CD14-positive monocyte (primary cell): Measurements from ENCODE around the gene MRPL21. TPM values are rescaled to one million over a fixed set of nuclear protein-coding genes. Genes with fewer than 3 reads are reported as not detected.

ENCODE experiments used
- DNase-seq, 3 donors: peaks; one replicate each; pipeline ENCODE4 v3.0.0-alpha.2; 2011 to 2022
- H2AFZ ChIP-seq: 2 replicates; pipeline ENCODE4 v1.6.0; 2012; ENCODE audit warnings: mild to moderate bottlenecking, low read depth, low read length, inconsistent platforms; ENCODE audit not compliant: insufficient read depth, poor library complexity, severe bottlenecking
- H3K27ac ChIP-seq, 2 donors: 1 replicate in 1 of 2; 2 replicates in 1 of 2; pipeline ENCODE4 v1.5.1; 2012 to 2013; ENCODE audit warnings: low read length in 2 of 2, control low read depth in 1 of 2, inconsistent platforms in 1 of 2, low read depth in 1 of 2, mild to moderate bottlenecking in 1 of 2
- H3K27me3 ChIP-seq, 2 donors: one replicate each; pipeline versions ENCODE4 v1.6.0 to v1.6.1; 2011 to 2013; ENCODE audit warnings: low read length in 2 of 2; ENCODE audit not compliant: control insufficient read depth in 2 of 2, insufficient read depth in 2 of 2
- H3K36me3 ChIP-seq, 2 donors: replicated peaks in 1 of 2; 1 replicate in 1 of 2; 2 replicates in 1 of 2; pipeline versions ENCODE4 v1.5.1 to v1.6.1; 2012 to 2013; ENCODE audit warnings: low read length in 2 of 2, control low read depth in 1 of 2, inconsistent platforms in 1 of 2, mild to moderate bottlenecking in 1 of 2; ENCODE audit not compliant: insufficient read depth in 2 of 2, control insufficient read depth in 1 of 2
- H3K4me1 ChIP-seq, 2 donors: 1 replicate in 1 of 2; 2 replicates in 1 of 2; pipeline versions ENCODE4 v1.5.1 to v1.6.1; 2012 to 2013; ENCODE audit warnings: low read length in 2 of 2, control low read depth in 1 of 2, inconsistent platforms in 1 of 2, mild to moderate bottlenecking in 1 of 2, moderate library complexity in 1 of 2; ENCODE audit not compliant: insufficient read depth in 2 of 2, control insufficient read depth in 1 of 2
- H3K4me2 ChIP-seq: replicated peaks from 2 replicates; pipeline ENCODE3; 2012; ENCODE audit warnings: low read length, moderate library complexity, mild to moderate bottlenecking; ENCODE audit not compliant: poor library complexity, severe bottlenecking; ENCODE audit errors: extremely low read depth
- H3K4me3 ChIP-seq, 3 experiments: fragments of 200-600 bp in 1 of 3; sonication (generic) in 1 of 3; replicated peaks in 1 of 3; 1 replicate in 2 of 3; 2 replicates in 1 of 3; pipeline ENCODE4 v1.5.1; 2011 to 2013; ENCODE audit warnings: low read length in 3 of 3, mild to moderate bottlenecking in 3 of 3, control low read depth in 2 of 3, low read depth in 2 of 3, inconsistent platforms in 1 of 3, moderate library complexity in 1 of 3
- H3K79me2 ChIP-seq: 2 replicates; pipeline ENCODE4 v1.6.0; 2012; ENCODE audit warnings: mild to moderate bottlenecking, control low read depth, inconsistent platforms, low read length, moderate library complexity; ENCODE audit not compliant: insufficient read depth
- H3K9ac ChIP-seq: 2 replicates; pipeline ENCODE4 v1.6.0; 2017; ENCODE audit warnings: low read length, mild to moderate bottlenecking; ENCODE audit not compliant: insufficient read depth, poor library complexity, severe bottlenecking
- H3K9me3 ChIP-seq, 2 donors: replicated peaks in 1 of 2; 1 replicate in 1 of 2; 2 replicates in 1 of 2; pipeline versions ENCODE4 v1.5.1 to v1.6.1; 2012 to 2013; ENCODE audit warnings: low read length in 2 of 2, control low read depth in 1 of 2; ENCODE audit not compliant: control insufficient read depth in 1 of 2, insufficient read depth in 1 of 2
- H4K20me1 ChIP-seq: 2 replicates; pipeline ENCODE4 v1.6.0; 2012; ENCODE audit warnings: mild to moderate bottlenecking, low read length, control low read depth, moderate library complexity; ENCODE audit not compliant: insufficient read depth
- H3K27ac Mint-ChIP-seq, 7 donors: one replicate each; pipeline ENCODE4 v1.8.0; 2020; ENCODE audit warnings: mild to moderate bottlenecking in 7 of 7, mixed read lengths in 7 of 7, moderate library complexity in 6 of 7, inconsistent platforms in 2 of 7
- H3K27me3 Mint-ChIP-seq, 3 donors: one replicate each; pipeline ENCODE4 v1.8.0; 2021 to 2022; ENCODE audit warnings: low read depth in 3 of 3, mild to moderate bottlenecking in 3 of 3, mixed read lengths in 3 of 3, moderate library complexity in 3 of 3, inconsistent platforms in 1 of 3
- H3K36me3 Mint-ChIP-seq, 2 donors: one replicate each; pipeline ENCODE4 v1.8.0; 2020; ENCODE audit warnings: mixed read lengths in 2 of 2, inconsistent platforms in 1 of 2, mild to moderate bottlenecking in 1 of 2
- H3K4me1 Mint-ChIP-seq: one replicate; pipeline ENCODE4 v1.8.0; 2020; ENCODE audit warnings: mild to moderate bottlenecking, mixed read lengths
- H3K4me3 Mint-ChIP-seq, 2 donors: one replicate each; pipeline ENCODE4 v1.8.0; 2020; ENCODE audit warnings: mild to moderate bottlenecking in 2 of 2, mixed read lengths in 2 of 2, moderate library complexity in 1 of 2
- H3K9me3 Mint-ChIP-seq, 7 donors: one replicate each; pipeline ENCODE4 v1.8.0; 2020 to 2022; ENCODE audit warnings: mixed read lengths in 7 of 7, mild to moderate bottlenecking in 6 of 7, moderate library complexity in 6 of 7, inconsistent platforms in 2 of 7
- CTCF ChIP-seq: fragments of 200-600 bp; IDR thresholded peaks from one replicate; pipeline ENCODE4 v1.8.0; 2022; ENCODE audit warnings: antibody characterized with exemption, mild to moderate bottlenecking
- WGBS: methylation state at CpG from one replicate; pipeline ENCODE4 v1.1.5; 2013; ENCODE audit warnings: missing lambda C conversion rate; ENCODE audit not compliant: insufficient coverage; 5-methylcytosine and 5-hydroxymethylcytosine counted together
- intact Hi-C, 2 donors: fragments of 100-400 bp; cut with micrococcal nuclease; formaldehyde crosslinking; loops; one replicate each; pipeline versions ENCODE4 v1.15.0 to v1.15.1; 2023
- polyA plus RNA-seq, 3 donors: library from polyadenylated mRNA; depleted of rRNA in 1 of 3; unstranded in 2 of 3; stranded (reverse) in 1 of 3; fragments of 300-500 nt in 2 of 3; fragments of >200 nt in 1 of 3; fragmentation: Illumina TruSeq in 2 of 3; gene quantifications; 1 replicate in 2 of 3; 2 replicates in 1 of 3; pipeline ENCODE4 v1.2.3, GENCODE V29; 2012 to 2021

Gene MRPL21
- polyA plus RNA-seq, 3 donors, result 38.8 to 138 (median 104) TPM

- DNase-seq, result no peak
- intact Hi-C loops, result no loop called here
- Mint-ChIP-seq H3K27ac (peak overlapping the region in 1 of 7 donors; percentile 43), H3K4me1 (no peaks in the 10 kb centered on the region), H3K27me3 (no peaks in the 10 kb centered on the region), H3K9me3 (no peaks in the 10 kb centered on the region), H3K36me3 (peaks cover 86 to 100% of the 10 kb centered on the region in 2 donors), H3K4me3 (no peak overlapping the region)
- Histone ChIP-seq H3K36me3 (peaks cover 82 to 98% of the 10 kb centered on the region in 2 donors), H3K27ac (no peak overlapping the region), H3K4me1 (no peaks in the 10 kb centered on the region), H2AFZ (no peak overlapping the region), H3K79me2 (no peaks in the 10 kb centered on the region), H3K9ac (no peak overlapping the region), H3K4me2 (no peak overlapping the region), H3K4me3 (no peak overlapping the region), H4K20me1 (no peaks in the 10 kb centered on the region), H3K27me3 (no peaks in the 10 kb centered on the region), H3K9me3 (no peaks in the 10 kb centered on the region)
- no peak for TF ChIP-seq CTCF
- WGBS, result 95% methylated on average over 12 of the region's 13 CpGs
These were observed 12.8 kb upstream of the MRPL21 start for GRCh38 chr11:68916439-68916838.

- H3K79me2 ChIP-seq, result no peaks in the 10 kb centered on the region
- intact Hi-C loops, result no loop called here
- H4K20me1 ChIP-seq, result no peaks in the 10 kb centered on the region
- Mint-ChIP-seq H3K27me3 (no peaks in the 10 kb centered on the region), H3K27ac (no peak overlapping the region), H3K9me3 (no peaks in the 10 kb centered on the region), H3K4me3 (no peak overlapping the region), H3K36me3 (peaks cover 87 to 100% of the 10 kb centered on the region in 2 donors), H3K4me1 (no peaks in the 10 kb centered on the region)
- H3K36me3 ChIP-seq, result peaks cover 83 to 100% of the 10 kb centered on the region in 2 donors
- no peak for DNase-seq
- WGBS, result 99% methylated on average over 8 of the region's 15 CpGs
- no peaks in the 10 kb centered on the region for H3K4me1 ChIP-seq
- no peaks in the 10 kb centered on the region for H3K9me3 ChIP-seq
- H3K4me3 ChIP-seq, result no peak overlapping the region
- H3K9ac ChIP-seq, result no peak overlapping the region
- H3K27me3 ChIP-seq, result no peaks in the 10 kb centered on the region
- no peak for TF ChIP-seq CTCF
- no peak overlapping the region for H3K4me2 ChIP-seq
- H2AFZ ChIP-seq, result no peak overlapping the region
- H3K27ac ChIP-seq, result no peak overlapping the region
These were observed 11.1 kb upstream of the MRPL21 start for GRCh38 chr11:68914761-68915160.
